ENCODE results near the gene CFAP47.

DNA sequence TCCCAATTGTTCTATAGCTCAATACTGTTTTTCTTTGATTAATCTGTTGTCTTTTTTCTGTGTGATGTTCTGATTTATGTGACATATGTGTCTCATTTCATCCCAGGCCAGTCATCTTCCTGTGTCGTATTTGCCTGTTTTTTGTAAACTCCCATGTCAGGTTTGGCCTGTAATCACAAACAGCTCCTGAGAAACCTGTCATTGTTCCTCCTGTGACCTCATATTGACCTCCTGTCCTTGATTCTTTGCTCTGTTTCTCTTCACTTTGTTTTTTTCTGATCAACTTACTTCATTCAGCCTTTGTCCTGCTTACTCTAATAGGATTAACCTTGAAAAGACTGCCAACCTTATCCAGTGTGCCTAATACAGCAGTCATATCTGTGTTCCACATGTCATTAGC lies 438.3 kb downstream of the CFAP47 start:
- no peak for TF ChIP-seq POLR2A (IDR thresholded peaks at IDR 0.05)
- TF ChIP-seq, protein P1, sequence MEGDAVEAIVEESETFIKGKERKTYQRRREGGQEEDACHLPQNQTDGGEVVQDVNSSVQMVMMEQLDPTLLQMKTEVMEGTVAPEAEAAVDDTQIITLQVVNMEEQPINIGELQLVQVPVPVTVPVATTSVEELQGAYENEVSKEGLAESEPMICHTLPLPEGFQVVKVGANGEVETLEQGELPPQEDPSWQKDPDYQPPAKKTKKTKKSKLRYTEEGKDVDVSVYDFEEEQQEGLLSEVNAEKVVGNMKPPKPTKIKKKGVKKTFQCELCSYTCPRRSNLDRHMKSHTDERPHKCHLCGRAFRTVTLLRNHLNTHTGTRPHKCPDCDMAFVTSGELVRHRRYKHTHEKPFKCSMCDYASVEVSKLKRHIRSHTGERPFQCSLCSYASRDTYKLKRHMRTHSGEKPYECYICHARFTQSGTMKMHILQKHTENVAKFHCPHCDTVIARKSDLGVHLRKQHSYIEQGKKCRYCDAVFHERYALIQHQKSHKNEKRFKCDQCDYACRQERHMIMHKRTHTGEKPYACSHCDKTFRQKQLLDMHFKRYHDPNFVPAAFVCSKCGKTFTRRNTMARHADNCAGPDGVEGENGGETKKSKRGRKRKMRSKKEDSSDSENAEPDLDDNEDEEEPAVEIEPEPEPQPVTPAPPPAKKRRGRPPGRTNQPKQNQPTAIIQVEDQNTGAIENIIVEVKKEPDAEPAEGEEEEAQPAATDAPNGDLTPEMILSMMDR (IDR thresholded peaks at IDR 0.05), result no peak

All from thyroid gland (tissue), 4 donors.